ENCODE data around the gene SELENOI.

The SELENOI gene

GRCh38 chr2:26430826-26431225 is 84.9 kb downstream of the SELENOI start:
- Mint-ChIP-seq H3K36me3 (no peaks in the 10 kb centered on the region), H3K4me3 (no peak overlapping the region), H3K27me3 (peaks cover 4% of the 10 kb centered on the region), H3K4me1 (ENCODE audit: low read depth) (no peaks in the 10 kb centered on the region), H3K27ac (no peak overlapping the region), H3K9me3 (ENCODE audit: low read depth) (no peaks in the 10 kb centered on the region)

GRCh38 chr2:26432363-26432762 is 86.4 kb downstream of the SELENOI start:
- no peak overlapping the region for H3K27ac Mint-ChIP-seq
- H3K27me3 Mint-ChIP-seq: peaks cover 4% of the 10 kb centered on the region
- H3K4me1 Mint-ChIP-seq (ENCODE audit: low read depth): no peaks in the 10 kb centered on the region
- no peaks in the 10 kb centered on the region for H3K9me3 Mint-ChIP-seq (ENCODE audit: low read depth)
- H3K4me3 Mint-ChIP-seq: no peak overlapping the region
- no peaks in the 10 kb centered on the region for H3K36me3 Mint-ChIP-seq

GRCh38 chr2:26432859-26433258 is 86.9 kb downstream of the SELENOI start:
- H3K27ac Mint-ChIP-seq: no peak overlapping the region
- no peaks in the 10 kb centered on the region for H3K4me1 Mint-ChIP-seq (ENCODE audit: low read depth)
- no peaks in the 10 kb centered on the region for H3K9me3 Mint-ChIP-seq (ENCODE audit: low read depth)
- H3K27me3 Mint-ChIP-seq: peaks cover 4% of the 10 kb centered on the region
- no peaks in the 10 kb centered on the region for H3K36me3 Mint-ChIP-seq
- H3K4me3 Mint-ChIP-seq: no peak overlapping the region

- Mint-ChIP-seq H3K27me3 (peaks cover 11% of the 10 kb centered on the region), H3K9me3 (ENCODE audit: low read depth) (no peaks in the 10 kb centered on the region), H3K36me3 (no peaks in the 10 kb centered on the region), H3K4me3 (no peak overlapping the region), H3K4me1 (ENCODE audit: low read depth) (no peaks in the 10 kb centered on the region), H3K27ac (no peak overlapping the region)
Observed at GRCh38 chr2:26435106-26435505, 89.2 kb downstream of the SELENOI start.

- Mint-ChIP-seq H3K4me3 (no peak overlapping the region), H3K9me3 (ENCODE audit: low read depth) (no peaks in the 10 kb centered on the region), H3K4me1 (ENCODE audit: low read depth) (no peaks in the 10 kb centered on the region), H3K36me3 (no peaks in the 10 kb centered on the region), H3K27me3 (peaks cover 7% of the 10 kb centered on the region), H3K27ac (no peak overlapping the region)
Observed at GRCh38 chr2:26438526-26438925, 92.6 kb downstream of the SELENOI start.

- peaks cover 7% of the 10 kb centered on the region for H3K27me3 Mint-ChIP-seq
- H3K9me3 Mint-ChIP-seq (ENCODE audit: low read depth): no peaks in the 10 kb centered on the region
- H3K27ac Mint-ChIP-seq: no peak overlapping the region
- H3K36me3 Mint-ChIP-seq: no peaks in the 10 kb centered on the region
- H3K4me3 Mint-ChIP-seq: no peak overlapping the region
- no peaks in the 10 kb centered on the region for H3K4me1 Mint-ChIP-seq (ENCODE audit: low read depth)
Observed at GRCh38 chr2:26438926-26439325, 93.0 kb downstream of the SELENOI start.

GRCh38 chr2:26442301-26442700 is 96.4 kb downstream of the SELENOI start:
- no peak overlapping the region for H3K27ac Mint-ChIP-seq
- no peaks in the 10 kb centered on the region for H3K4me1 Mint-ChIP-seq (ENCODE audit: low read depth)
- no peak overlapping the region for H3K4me3 Mint-ChIP-seq
- H3K9me3 Mint-ChIP-seq (ENCODE audit: low read depth): no peaks in the 10 kb centered on the region
- peaks cover 7% of the 10 kb centered on the region for H3K27me3 Mint-ChIP-seq
- no peaks in the 10 kb centered on the region for H3K36me3 Mint-ChIP-seq

GRCh38 chr2:26442707-26443106 is 96.8 kb downstream of the SELENOI start:
- H3K36me3 Mint-ChIP-seq: no peaks in the 10 kb centered on the region
- peaks cover 7% of the 10 kb centered on the region for H3K27me3 Mint-ChIP-seq
- H3K4me1 Mint-ChIP-seq (ENCODE audit: low read depth): no peaks in the 10 kb centered on the region
- H3K9me3 Mint-ChIP-seq (ENCODE audit: low read depth): no peaks in the 10 kb centered on the region
- H3K4me3 Mint-ChIP-seq: no peak overlapping the region
- H3K27ac Mint-ChIP-seq: no peak overlapping the region

GRCh38 chr2:26444236-26444635 is 98.3 kb downstream of the SELENOI start:
- Mint-ChIP-seq H3K36me3 (no peaks in the 10 kb centered on the region), H3K4me1 (ENCODE audit: low read depth) (no peaks in the 10 kb centered on the region), H3K9me3 (ENCODE audit: low read depth) (no peaks in the 10 kb centered on the region), H3K27ac (no peak overlapping the region), H3K4me3 (no peak overlapping the region), H3K27me3 (peaks cover 3% of the 10 kb centered on the region)
